ENCODE measurements around the gene GRIN1. TPM values are rescaled to one million over a fixed set of nuclear protein-coding genes. Genes with fewer than 3 reads are reported as not detected.
"Not testable (repeated sequence)": the region's sequence is repeated elsewhere in the genome, so short reads cannot be mapped to it uniquely, and the experiment has no call there.

GRIN1 gene
- total RNA-seq, 1 donor from 2014 or later, result not detected

GRCh38 chr9:137121927-137122795 is 16.8 kb upstream of the GRIN1 start:
- not testable (repeated sequence) for H3K36me3 ChIP-seq (ENCODE audit: control insufficient read depth in 3 of 3, insufficient read depth in 3 of 3, low read length in 3 of 3); H3K9me3 ChIP-seq (ENCODE audit: control insufficient read depth in 3 of 3, low read length in 3 of 3); H3K9ac ChIP-seq (ENCODE audit: low read depth in 1 of 3, low read length in 3 of 3); H3K4me1 ChIP-seq (ENCODE audit: control insufficient read depth in 3 of 3, insufficient read depth in 3 of 3, low read length in 3 of 3); H3K4me3 ChIP-seq (ENCODE audit: low read length in 3 of 3); H3K27ac ChIP-seq (ENCODE audit: low read depth, low read length); H3K27me3 ChIP-seq (ENCODE audit: control insufficient read depth in 3 of 3, insufficient read depth in 3 of 3, low read length in 3 of 3)

- not testable (repeated sequence) for H3K9ac ChIP-seq (ENCODE audit: low read depth in 1 of 3, low read length in 3 of 3); H3K4me3 ChIP-seq (ENCODE audit: low read length in 3 of 3); H3K27ac ChIP-seq (ENCODE audit: low read depth, low read length); H3K27me3 ChIP-seq (ENCODE audit: control insufficient read depth in 3 of 3, insufficient read depth in 3 of 3, low read length in 3 of 3); H3K9me3 ChIP-seq (ENCODE audit: control insufficient read depth in 3 of 3, low read length in 3 of 3); H3K4me1 ChIP-seq (ENCODE audit: control insufficient read depth in 3 of 3, insufficient read depth in 3 of 3, low read length in 3 of 3); H3K36me3 ChIP-seq (ENCODE audit: control insufficient read depth in 3 of 3, insufficient read depth in 3 of 3, low read length in 3 of 3)
Measured at GRCh38 chr9:137122796-137123467, 16.0 kb upstream of the GRIN1 start.

GRCh38 chr9:137123468-137123837 is 15.5 kb upstream of the GRIN1 start:
- no peaks in the 10 kb centered on the region for H3K27me3 ChIP-seq (ENCODE audit: control insufficient read depth in 3 of 3, insufficient read depth in 3 of 3, low read length in 3 of 3)
- no peaks in the 10 kb centered on the region for H3K9me3 ChIP-seq (ENCODE audit: control insufficient read depth in 3 of 3, low read length in 3 of 3)
- H3K4me1 ChIP-seq (ENCODE audit: control insufficient read depth in 3 of 3, insufficient read depth in 3 of 3, low read length in 3 of 3), result peaks cover 6 to 15% (median 9%) of the 10 kb centered on the region in 3 donors
- H3K9ac ChIP-seq (ENCODE audit: low read depth in 1 of 3, low read length in 3 of 3), result no peak overlapping the region
- H3K36me3 ChIP-seq (ENCODE audit: control insufficient read depth in 3 of 3, insufficient read depth in 3 of 3, low read length in 3 of 3), result no peaks in the 10 kb centered on the region
- H3K27ac ChIP-seq (ENCODE audit: low read depth, low read length), result no peak overlapping the region
- H3K4me3 ChIP-seq (ENCODE audit: low read length in 3 of 3), result no peak overlapping the region

- H3K9me3 ChIP-seq (ENCODE audit: control insufficient read depth in 3 of 3, low read length in 3 of 3); H3K27me3 ChIP-seq (ENCODE audit: control insufficient read depth in 3 of 3, insufficient read depth in 3 of 3, low read length in 3 of 3); H3K36me3 ChIP-seq (ENCODE audit: control insufficient read depth in 3 of 3, insufficient read depth in 3 of 3, low read length in 3 of 3); H3K4me3 ChIP-seq (ENCODE audit: low read length in 3 of 3); H3K9ac ChIP-seq (ENCODE audit: low read depth in 1 of 3, low read length in 3 of 3); H3K27ac ChIP-seq (ENCODE audit: low read depth, low read length): not testable (repeated sequence)
- peaks cover 12 to 19% (median 14%) of the 10 kb centered on the region in 3 donors for H3K4me1 ChIP-seq (ENCODE audit: control insufficient read depth in 3 of 3, insufficient read depth in 3 of 3, low read length in 3 of 3)
Measured at GRCh38 chr9:137123952-137124462, 14.9 kb upstream of the GRIN1 start.

- no peak overlapping the region for H3K9ac ChIP-seq (ENCODE audit: low read depth in 1 of 3, low read length in 3 of 3)
- no peaks in the 10 kb centered on the region for H3K9me3 ChIP-seq (ENCODE audit: control insufficient read depth in 3 of 3, low read length in 3 of 3)
- H3K27ac ChIP-seq (ENCODE audit: low read depth, low read length), result no peak overlapping the region
- H3K4me1 ChIP-seq (ENCODE audit: control insufficient read depth in 3 of 3, insufficient read depth in 3 of 3, low read length in 3 of 3), result peaks cover 12 to 29% (median 15%) of the 10 kb centered on the region in 3 donors
- no peaks in the 10 kb centered on the region for H3K36me3 ChIP-seq (ENCODE audit: control insufficient read depth in 3 of 3, insufficient read depth in 3 of 3, low read length in 3 of 3)
- H3K27me3 ChIP-seq (ENCODE audit: control insufficient read depth in 3 of 3, insufficient read depth in 3 of 3, low read length in 3 of 3), result peaks cover 2 to 9% (median 5%) of the 10 kb centered on the region in 3 donors
- H3K4me3 ChIP-seq (ENCODE audit: low read length in 3 of 3), result no peak overlapping the region
Measured at GRCh38 chr9:137126786-137127185, 12.2 kb upstream of the GRIN1 start.

- H3K4me1 ChIP-seq (ENCODE audit: control insufficient read depth in 3 of 3, insufficient read depth in 3 of 3, low read length in 3 of 3), result peaks cover 12 to 29% (median 15%) of the 10 kb centered on the region in 3 donors
- H3K9ac ChIP-seq (ENCODE audit: low read depth in 1 of 3, low read length in 3 of 3), result peak overlapping the region in 1 of 3 donors; percentile 33
- no peaks in the 10 kb centered on the region for H3K36me3 ChIP-seq (ENCODE audit: control insufficient read depth in 3 of 3, insufficient read depth in 3 of 3, low read length in 3 of 3)
- H3K9me3 ChIP-seq (ENCODE audit: control insufficient read depth in 3 of 3, low read length in 3 of 3), result no peaks in the 10 kb centered on the region
- peaks cover 2 to 9% (median 5%) of the 10 kb centered on the region in 3 donors for H3K27me3 ChIP-seq (ENCODE audit: control insufficient read depth in 3 of 3, insufficient read depth in 3 of 3, low read length in 3 of 3)
- no peak overlapping the region for H3K27ac ChIP-seq (ENCODE audit: low read depth, low read length)
- peak overlapping the region in 2 of 3 donors; percentile 21 to 38 for H3K4me3 ChIP-seq (ENCODE audit: low read length in 3 of 3)
Measured at GRCh38 chr9:137127301-137128157, 11.4 kb upstream of the GRIN1 start.

- Histone ChIP-seq H3K9ac (ENCODE audit: low read depth in 1 of 3, low read length in 3 of 3) (peak overlapping the region in 1 of 3 donors; percentile 62), H3K4me1 (ENCODE audit: control insufficient read depth in 3 of 3, insufficient read depth in 3 of 3, low read length in 3 of 3) (peaks cover 12 to 29% (median 15%) of the 10 kb centered on the region in 3 donors), H3K27ac (ENCODE audit: low read depth, low read length) (no peak overlapping the region), H3K36me3 (ENCODE audit: control insufficient read depth in 3 of 3, insufficient read depth in 3 of 3, low read length in 3 of 3) (no peaks in the 10 kb centered on the region), H3K4me3 (ENCODE audit: low read length in 3 of 3) (peak overlapping the region; percentile 65 to 80 (median 80)), H3K27me3 (ENCODE audit: control insufficient read depth in 3 of 3, insufficient read depth in 3 of 3, low read length in 3 of 3) (peaks cover 2 to 9% (median 5%) of the 10 kb centered on the region in 3 donors), H3K9me3 (ENCODE audit: control insufficient read depth in 3 of 3, low read length in 3 of 3) (no peaks in the 10 kb centered on the region)
Measured at GRCh38 chr9:137128158-137128861, 10.6 kb upstream of the GRIN1 start.

- Histone ChIP-seq H3K4me1 (ENCODE audit: control insufficient read depth in 3 of 3, insufficient read depth in 3 of 3, low read length in 3 of 3) (peaks cover 12 to 29% (median 15%) of the 10 kb centered on the region in 3 donors), H3K9me3 (ENCODE audit: control insufficient read depth in 3 of 3, low read length in 3 of 3) (no peaks in the 10 kb centered on the region), H3K9ac (ENCODE audit: low read depth in 1 of 3, low read length in 3 of 3) (peak overlapping the region; percentile 57 to 85 (median 62)), H3K27ac (ENCODE audit: low read depth, low read length) (no peak overlapping the region), H3K36me3 (ENCODE audit: control insufficient read depth in 3 of 3, insufficient read depth in 3 of 3, low read length in 3 of 3) (no peaks in the 10 kb centered on the region), H3K27me3 (ENCODE audit: control insufficient read depth in 3 of 3, insufficient read depth in 3 of 3, low read length in 3 of 3) (peaks cover 2 to 9% (median 5%) of the 10 kb centered on the region in 3 donors), H3K4me3 (ENCODE audit: low read length in 3 of 3) (peak overlapping the region; percentile 65 to 80 (median 80))
Measured at GRCh38 chr9:137128862-137129455, 10.0 kb upstream of the GRIN1 start.

Data from skeletal muscle tissue (tissue), 4 donors.